B cell (primary cell): ENCODE measurements around the gene PPEF1. TPM values are rescaled to one million over a fixed set of nuclear protein-coding genes. Genes with fewer than 3 reads are reported as not detected.

Source experiments
- ATAC-seq: fragments of 200-7000 bp; cut with Tn5 transposase; one replicate; pipeline ENCODE4 v1.10.0; 2021; ENCODE audit warnings: low read depth, mild to moderate bottlenecking, moderate number of reproducible peaks, moderate library complexity
- CTCF ChIA-PET: fragments of 350-600 bp; sonication (Branson Sonifier 250); formaldehyde crosslinking; loops from one replicate; lab custom pipeline; 2021; ENCODE audit warnings: antibody characterized with exemption, inconsistent platforms; lab: Charles Lee
- POLR2A ChIA-PET: fragments of 350-600 bp; sonication (Branson Sonifier 250); formaldehyde crosslinking; loops from one replicate; lab custom pipeline; 2021; ENCODE audit warnings: antibody characterized with exemption; lab: Charles Lee
- DNase-seq: peaks from one replicate; pipeline ENCODE4 v3.0.0; 2013
- H2AFZ ChIP-seq: 2 replicates; pipeline ENCODE4 v1.6.1; 2012; ENCODE audit warnings: mild to moderate bottlenecking, low read depth, low read length; ENCODE audit not compliant: insufficient read depth, poor library complexity, severe bottlenecking
- H3K27ac ChIP-seq, 2 donors: 1 replicate in 1 of 2; 2 replicates in 1 of 2; pipeline ENCODE4 v1.5.1; 2012 to 2013; ENCODE audit warnings: low read length in 2 of 2, mild to moderate bottlenecking in 2 of 2, moderate library complexity in 1 of 2
- H3K27me3 ChIP-seq, 4 experiments: fragments of 200-600 bp in 1 of 4; sonication (generic) in 1 of 4; replicated peaks in 1 of 4; 1 replicate in 2 of 4; 2 replicates in 2 of 4; pipeline versions ENCODE4 v1.6.1 to v1.7.0; 2013 to 2016; ENCODE audit warnings: low read length in 3 of 4, mild to moderate bottlenecking in 2 of 4, mixed read lengths in 1 of 4, moderate library complexity in 1 of 4; ENCODE audit not compliant: insufficient read depth in 4 of 4, control insufficient read depth in 3 of 4; ENCODE audit errors: control extremely low read depth in 1 of 4
- H3K36me3 ChIP-seq, 2 experiments: replicated peaks in 1 of 2; 1 replicate in 1 of 2; 2 replicates in 1 of 2; pipeline versions ENCODE4 v1.6.1 to v1.7.1; 2013; ENCODE audit warnings: low read length in 1 of 2; ENCODE audit not compliant: insufficient read depth in 2 of 2, control insufficient read depth in 1 of 2; ENCODE audit errors: control extremely low read depth in 1 of 2, extremely low read depth in 1 of 2
- H3K4me1 ChIP-seq, 2 donors: fragments of 200-600 bp in 1 of 2; sonication (generic) in 1 of 2; 1 replicate in 1 of 2; 2 replicates in 1 of 2; pipeline versions ENCODE4 v1.5.1 to v1.6.1; 2013 to 2017; ENCODE audit warnings: low read length in 2 of 2; ENCODE audit not compliant: control insufficient read depth in 2 of 2, insufficient read depth in 2 of 2
- H3K4me2 ChIP-seq: replicated peaks from 2 replicates; pipeline ENCODE3; 2012; ENCODE audit warnings: mild to moderate bottlenecking, low read depth, low read length; ENCODE audit not compliant: poor library complexity, severe bottlenecking
- H3K4me3 ChIP-seq, 5 experiments: fragments of 200-600 bp in 1 of 5; sonication (generic) in 1 of 5; 1 replicate in 3 of 5; 2 replicates in 2 of 5; pipeline versions ENCODE4 v1.5.1 to v1.7.0; 2011 to 2016; ENCODE audit warnings: low read length in 4 of 5, mild to moderate bottlenecking in 4 of 5, low read depth in 2 of 5, control low read depth in 1 of 5, moderate library complexity in 1 of 5; ENCODE audit not compliant: insufficient read depth in 1 of 5; ENCODE audit errors: control extremely low read depth in 1 of 5, extremely low read depth in 1 of 5
- H3K79me2 ChIP-seq: fragments of 200-600 bp; sonication (generic); one replicate; pipeline ENCODE4 v1.6.0; 2016; ENCODE audit warnings: low read length; ENCODE audit not compliant: control insufficient read depth, insufficient read depth
- H3K9ac ChIP-seq: fragments of 200-600 bp; sonication (generic); 2 replicates; pipeline ENCODE4 v1.6.1; 2017; ENCODE audit warnings: mild to moderate bottlenecking, low read length, moderate library complexity
- H3K9me3 ChIP-seq, 3 donors: one replicate each; pipeline versions ENCODE4 v1.6.1 to v1.7.1; 2013; ENCODE audit warnings: low read length in 2 of 3; ENCODE audit not compliant: control insufficient read depth in 2 of 3, insufficient read depth in 1 of 3; ENCODE audit errors: control extremely low read depth in 1 of 3
- H4K20me1 ChIP-seq: 2 replicates; pipeline ENCODE4 v1.6.0; 2012; ENCODE audit warnings: mild to moderate bottlenecking, low read length; ENCODE audit not compliant: insufficient read depth, control insufficient read depth, poor library complexity, severe bottlenecking
- H3K27ac Mint-ChIP-seq: one replicate; pipeline ENCODE4 v1.8.0; 2021; ENCODE audit warnings: mixed read lengths
- H3K27me3 Mint-ChIP-seq: one replicate; pipeline ENCODE4 v1.8.0; 2021; ENCODE audit warnings: mixed read lengths
- H3K4me1 Mint-ChIP-seq: one replicate; pipeline ENCODE4 v1.8.0; 2021; ENCODE audit warnings: mixed read lengths
- H3K4me3 Mint-ChIP-seq: one replicate; pipeline ENCODE4 v1.8.0; 2021; ENCODE audit warnings: mixed read lengths
- H3K9me3 Mint-ChIP-seq: one replicate; pipeline ENCODE4 v1.8.0; 2022; ENCODE audit warnings: mixed read lengths; ENCODE audit not compliant: insufficient read depth
- EZH2 ChIP-seq: IDR thresholded peaks from 2 replicates; pipeline ENCODE4 v1.6.1; 2012; ENCODE audit warnings: borderline replicate concordance, low read depth, mild to moderate bottlenecking, moderate library complexity, low read length; ENCODE audit not compliant: insufficient read depth, poor library complexity, severe bottlenecking
- WGBS: methylation state at CpG from one replicate; pipeline ENCODE4 v1.1.5; 2013; ENCODE audit warnings: missing lambda C conversion rate; ENCODE audit not compliant: insufficient coverage; 5-methylcytosine and 5-hydroxymethylcytosine counted together
- intact Hi-C: fragments of 100-400 bp; cut with micrococcal nuclease; formaldehyde crosslinking; loops from one replicate; pipeline ENCODE4 v1.10.0; 2022
- polyA plus RNA-seq: library from polyadenylated mRNA; depleted of rRNA; stranded (reverse); fragments of >200 nt; gene quantifications from 2 replicates; pipeline ENCODE4 v1.2.3, GENCODE V29; 2012
- total RNA-seq, 2 donors: library from RNA; stranded (reverse); fragments of 120-200 nt in 1 of 2; gene quantifications; 1 replicate in 1 of 2; 2 replicates in 1 of 2; pipeline versions ENCODE4 v1.2.3 to v1.2.4, GENCODE V29; 2013 to 2022
- TF ChIP-seq, protein P1 (sequence below): fragments of 200-600 bp; IDR thresholded peaks from one replicate; pipeline ENCODE4 v1.8.0; 2022; ENCODE audit warnings: antibody characterized with exemption, mild to moderate bottlenecking

The PPEF1 gene
- total and polyA plus RNA-seq, 2 donors (not counting 1 experiment from before 2014, with no cell fraction given): 0.22 to 0.52 TPM

DNA sequence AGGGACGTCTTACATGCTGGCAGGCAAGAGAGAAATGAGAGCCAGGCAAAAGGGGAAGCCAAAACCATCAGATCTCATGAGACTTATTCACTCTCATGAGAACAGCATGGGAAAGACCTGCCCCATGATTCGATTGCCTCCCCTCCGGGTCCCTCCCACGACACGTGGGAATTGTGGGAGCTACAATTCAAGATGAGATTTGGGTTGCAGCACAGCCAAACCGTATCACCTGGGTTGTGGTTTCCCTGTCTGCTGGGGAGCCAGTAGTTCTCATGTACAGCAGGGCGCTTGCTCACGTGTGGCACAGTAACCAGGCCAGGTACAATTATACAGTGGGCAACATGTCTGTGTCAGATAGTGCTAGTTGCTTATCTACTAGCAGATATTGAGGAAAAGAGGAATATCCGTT, 24.5 kb upstream of the PPEF1 start:
- H3K79me2 ChIP-seq: no peaks in the 10 kb centered on the region
- H3K9me3 Mint-ChIP-seq: no peaks in the 10 kb centered on the region
- ChIA-PET CTCF (no interaction called here), POLR2A (no interaction called here)
- H3K4me2 ChIP-seq: no peak overlapping the region
- no peak overlapping the region for H3K9ac ChIP-seq
- intact Hi-C loops: no loop called here
- H3K27me3 Mint-ChIP-seq: no peaks in the 10 kb centered on the region
- no peaks in the 10 kb centered on the region for H3K4me1 ChIP-seq
- DNase-seq (no peak), ATAC-seq (no peak)
- peaks cover 2% of the 10 kb centered on the region for H3K4me1 Mint-ChIP-seq
- H3K27me3 ChIP-seq: no peaks in the 10 kb centered on the region
- no peak overlapping the region for H2AFZ ChIP-seq
- no peak for TF ChIP-seq EZH2
- TF ChIP-seq, protein P1, sequence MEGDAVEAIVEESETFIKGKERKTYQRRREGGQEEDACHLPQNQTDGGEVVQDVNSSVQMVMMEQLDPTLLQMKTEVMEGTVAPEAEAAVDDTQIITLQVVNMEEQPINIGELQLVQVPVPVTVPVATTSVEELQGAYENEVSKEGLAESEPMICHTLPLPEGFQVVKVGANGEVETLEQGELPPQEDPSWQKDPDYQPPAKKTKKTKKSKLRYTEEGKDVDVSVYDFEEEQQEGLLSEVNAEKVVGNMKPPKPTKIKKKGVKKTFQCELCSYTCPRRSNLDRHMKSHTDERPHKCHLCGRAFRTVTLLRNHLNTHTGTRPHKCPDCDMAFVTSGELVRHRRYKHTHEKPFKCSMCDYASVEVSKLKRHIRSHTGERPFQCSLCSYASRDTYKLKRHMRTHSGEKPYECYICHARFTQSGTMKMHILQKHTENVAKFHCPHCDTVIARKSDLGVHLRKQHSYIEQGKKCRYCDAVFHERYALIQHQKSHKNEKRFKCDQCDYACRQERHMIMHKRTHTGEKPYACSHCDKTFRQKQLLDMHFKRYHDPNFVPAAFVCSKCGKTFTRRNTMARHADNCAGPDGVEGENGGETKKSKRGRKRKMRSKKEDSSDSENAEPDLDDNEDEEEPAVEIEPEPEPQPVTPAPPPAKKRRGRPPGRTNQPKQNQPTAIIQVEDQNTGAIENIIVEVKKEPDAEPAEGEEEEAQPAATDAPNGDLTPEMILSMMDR: no peak
- H3K4me3 Mint-ChIP-seq: no peak overlapping the region
- no peaks in the 10 kb centered on the region for H3K9me3 ChIP-seq
- no peak overlapping the region for H3K27ac Mint-ChIP-seq
- H3K36me3 ChIP-seq: no peaks in the 10 kb centered on the region
- 0% methylated on average over 1 of the region's 9 CpGs for WGBS
- H3K27ac ChIP-seq: no peak overlapping the region
- H4K20me1 ChIP-seq: no peaks in the 10 kb centered on the region
- H3K4me3 ChIP-seq: no peak overlapping the region

DNA sequence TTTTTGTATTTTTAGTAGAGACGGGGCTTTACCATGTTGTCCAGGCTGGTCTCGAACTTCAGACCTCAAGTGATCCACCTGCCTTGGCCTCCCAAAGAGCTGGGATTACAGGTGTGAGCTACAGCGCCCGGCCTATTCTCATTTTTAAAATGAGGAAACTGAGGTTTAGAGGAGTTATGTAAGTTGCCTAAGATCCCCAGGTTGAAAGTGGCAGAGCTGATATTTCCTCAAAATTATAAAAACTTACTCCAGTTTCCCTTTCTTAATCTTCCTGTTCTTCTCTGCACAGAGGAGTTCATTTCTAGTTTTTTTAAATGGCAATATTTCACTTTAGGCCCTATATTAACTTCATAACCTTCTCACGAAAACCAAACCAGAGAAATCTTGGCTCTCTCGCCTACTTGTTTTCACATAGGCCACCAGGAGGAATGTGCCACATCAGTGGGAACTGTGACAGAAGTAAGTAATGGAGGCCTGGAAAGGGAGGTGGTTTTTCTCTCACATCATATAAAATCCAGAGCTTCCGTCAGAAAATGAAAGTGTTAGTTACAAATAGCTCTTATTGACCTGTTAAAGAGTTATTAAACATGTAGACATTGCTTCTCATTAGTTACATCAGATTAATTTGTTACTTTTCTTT, 19.5 kb upstream of the PPEF1 start:
- no peak for ATAC-seq

More for the DNA sequence above, 19.5 kb upstream of the PPEF1 start:
- Histone ChIP-seq H4K20me1 (no peaks in the 10 kb centered on the region), H3K27ac (no peak overlapping the region), H3K36me3 (no peaks in the 10 kb centered on the region), H3K4me2 (no peak overlapping the region), H2AFZ (no peak overlapping the region), H3K9me3 (no peaks in the 10 kb centered on the region), H3K27me3 (no peaks in the 10 kb centered on the region), H3K4me3 (no peak overlapping the region), H3K4me1 (no peaks in the 10 kb centered on the region), H3K79me2 (no peaks in the 10 kb centered on the region), H3K9ac (no peak overlapping the region)
- Mint-ChIP-seq H3K27me3 (no peaks in the 10 kb centered on the region), H3K4me3 (no peak overlapping the region), H3K27ac (no peak overlapping the region), H3K4me1 (no peaks in the 10 kb centered on the region), H3K9me3 (no peaks in the 10 kb centered on the region)
- ChIA-PET POLR2A (no interaction called here), CTCF (no interaction called here)
- no CpG with 5 or more reads among the region's 7 CpGs for WGBS
- TF ChIP-seq EZH2: no peak
- no peak for DNase-seq
- intact Hi-C loops: no loop called here
